NCI-H524 treated with DMSO at 0.1 percent for 48 hours (cell line): ENCODE measurements around the gene RBPJ.
"Not testable (repeated sequence)": the region's sequence is repeated elsewhere in the genome, so short reads cannot be mapped to it uniquely, and the experiment has no call there.

ENCODE experiments used
- DNase-seq: peaks from one replicate; lab custom pipeline; 2025; lab: John Stamatoyannopoulos, UW

The RBPJ gene

GRCh38 chr4:26375551-26375950, 54.7 kb downstream of the RBPJ start:
- DNase-seq: no peak

- DNase-seq: no peak
Measured at GRCh38 chr4:26377328-26378311, 56.8 kb downstream of the RBPJ start.

- DNase-seq: no peak
Measured at GRCh38 chr4:26379837-26380236, 59.0 kb downstream of the RBPJ start.

GRCh38 chr4:26380740-26381139, 59.9 kb downstream of the RBPJ start:
- DNase-seq: no peak

GRCh38 chr4:26384380-26385057, 63.7 kb downstream of the RBPJ start:
- DNase-seq: no peak

GRCh38 chr4:26385690-26386089, 64.9 kb downstream of the RBPJ start:
- no peak for DNase-seq

- no peak for DNase-seq
Measured at GRCh38 chr4:26386386-26386785, 65.6 kb downstream of the RBPJ start.

GRCh38 chr4:26388671-26389070, 67.9 kb downstream of the RBPJ start:
- DNase-seq: no peak

- no peak for DNase-seq
Measured at GRCh38 chr4:26397086-26397485, 76.3 kb downstream of the RBPJ start.

GRCh38 chr4:26400132-26400531, 79.3 kb downstream of the RBPJ start:
- no peak for DNase-seq

- not testable (repeated sequence) for DNase-seq
Measured at GRCh38 chr4:26402017-26402416, 81.2 kb downstream of the RBPJ start.

- no peak for DNase-seq
Measured at GRCh38 chr4:26402458-26402857, 81.6 kb downstream of the RBPJ start.

- no peak for DNase-seq
Measured at GRCh38 chr4:26404743-26405206, 84.0 kb downstream of the RBPJ start.

GRCh38 chr4:26406346-26406975, 85.6 kb downstream of the RBPJ start:
- no peak for DNase-seq

- DNase-seq: no peak
Measured at GRCh38 chr4:26407476-26407875, 86.7 kb downstream of the RBPJ start.

- DNase-seq: peak; percentile 31
Measured at GRCh38 chr4:26410385-26411293, 89.8 kb downstream of the RBPJ start.

GRCh38 chr4:26412381-26413372, 91.9 kb downstream of the RBPJ start:
- DNase-seq: no peak

- DNase-seq: no peak
Measured at GRCh38 chr4:26413582-26413981, 92.8 kb downstream of the RBPJ start.

- no peak for DNase-seq
Measured at GRCh38 chr4:26418107-26418506, 97.3 kb downstream of the RBPJ start.

GRCh38 chr4:26418850-26419249, 98.0 kb downstream of the RBPJ start:
- no peak for DNase-seq
